ENCODE measurements around the gene ZNF565. TPM values are rescaled to one million over a fixed set of nuclear protein-coding genes. Genes with fewer than 3 reads are reported as not detected.
"Not testable (repeated sequence)": the region's sequence is repeated elsewhere in the genome, so short reads cannot be mapped to it uniquely, and the experiment has no call there.

The ZNF565 gene
- polyA plus RNA-seq, 1 experiment, result 3.4 TPM

DNA sequence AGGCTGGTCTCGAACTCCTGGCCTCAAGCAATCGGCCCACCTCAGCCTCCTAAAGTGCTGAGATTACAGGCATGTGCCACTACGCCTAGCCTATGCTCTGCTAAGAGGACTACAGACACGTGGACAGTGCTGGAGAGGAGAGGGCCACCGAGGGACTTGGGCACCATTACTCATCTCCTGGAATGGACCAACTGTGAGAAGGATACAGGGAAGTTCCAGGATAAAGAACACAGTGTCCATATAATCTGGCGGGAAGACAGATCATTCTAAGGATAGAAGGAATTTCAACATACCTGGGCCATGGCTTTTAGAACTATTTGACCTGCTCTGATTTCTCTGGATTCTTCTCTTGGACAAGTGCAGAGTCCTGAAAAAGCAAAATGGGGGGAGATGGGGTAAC lies 12.8 kb downstream of the ZNF565 start:
- DNase-seq (ENCODE audit: low read depth, low spot score), result no peak
- ChIA-PET POLR2A (no interaction called here), CTCF (no interaction called here)
- H3K27me3 ChIP-seq (ENCODE audit: control insufficient read depth, insufficient read depth, low read length), result no peaks in the 10 kb centered on the region
- no peak overlapping the region for H3K27ac ChIP-seq (ENCODE audit: low read depth, low read length)
- TF ChIP-seq, protein P1, sequence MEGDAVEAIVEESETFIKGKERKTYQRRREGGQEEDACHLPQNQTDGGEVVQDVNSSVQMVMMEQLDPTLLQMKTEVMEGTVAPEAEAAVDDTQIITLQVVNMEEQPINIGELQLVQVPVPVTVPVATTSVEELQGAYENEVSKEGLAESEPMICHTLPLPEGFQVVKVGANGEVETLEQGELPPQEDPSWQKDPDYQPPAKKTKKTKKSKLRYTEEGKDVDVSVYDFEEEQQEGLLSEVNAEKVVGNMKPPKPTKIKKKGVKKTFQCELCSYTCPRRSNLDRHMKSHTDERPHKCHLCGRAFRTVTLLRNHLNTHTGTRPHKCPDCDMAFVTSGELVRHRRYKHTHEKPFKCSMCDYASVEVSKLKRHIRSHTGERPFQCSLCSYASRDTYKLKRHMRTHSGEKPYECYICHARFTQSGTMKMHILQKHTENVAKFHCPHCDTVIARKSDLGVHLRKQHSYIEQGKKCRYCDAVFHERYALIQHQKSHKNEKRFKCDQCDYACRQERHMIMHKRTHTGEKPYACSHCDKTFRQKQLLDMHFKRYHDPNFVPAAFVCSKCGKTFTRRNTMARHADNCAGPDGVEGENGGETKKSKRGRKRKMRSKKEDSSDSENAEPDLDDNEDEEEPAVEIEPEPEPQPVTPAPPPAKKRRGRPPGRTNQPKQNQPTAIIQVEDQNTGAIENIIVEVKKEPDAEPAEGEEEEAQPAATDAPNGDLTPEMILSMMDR (IDR thresholded peaks at IDR 0.05; ENCODE audit: low read depth, low read length), result no peak
- no peak overlapping the region for H3K4me3 ChIP-seq (ENCODE audit: low read depth, low read length)
- no peaks in the 10 kb centered on the region for H3K9me3 ChIP-seq (ENCODE audit: control insufficient read depth, insufficient read depth, low read length)

DNA sequence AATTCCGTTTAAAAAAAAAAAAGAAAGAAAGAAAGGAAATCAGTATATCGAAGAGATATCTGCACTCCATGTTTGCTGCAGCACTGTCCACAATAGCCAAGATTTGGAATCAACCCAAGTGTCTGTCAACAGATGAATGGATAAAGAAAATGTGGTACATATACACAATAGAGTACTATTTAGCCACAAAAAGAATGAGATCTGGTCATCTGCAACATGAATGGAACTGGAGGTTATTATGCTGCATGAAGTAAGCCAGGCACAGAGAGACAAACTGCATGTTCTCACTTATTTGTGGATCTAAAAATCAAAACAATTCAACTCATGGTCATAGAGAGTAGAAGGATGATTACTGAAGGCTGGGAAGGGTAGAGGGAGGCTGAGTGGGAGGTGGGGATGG lies 16.3 kb downstream of the ZNF565 start:
- no peak overlapping the region for H3K27ac ChIP-seq (ENCODE audit: low read depth, low read length)
- no peak overlapping the region for H3K4me3 ChIP-seq (ENCODE audit: low read depth, low read length)
- H3K9me3 ChIP-seq (ENCODE audit: control insufficient read depth, insufficient read depth, low read length), result no peaks in the 10 kb centered on the region
- POLR2A ChIA-PET, result no interaction called here
- TF ChIP-seq, protein P1 (IDR thresholded peaks at IDR 0.05; ENCODE audit: low read depth, low read length), result no peak
- CTCF ChIA-PET, result no interaction called here
- no peaks in the 10 kb centered on the region for H3K27me3 ChIP-seq (ENCODE audit: control insufficient read depth, insufficient read depth, low read length)
- DNase-seq (ENCODE audit: low read depth, low spot score), result no peak

DNA sequence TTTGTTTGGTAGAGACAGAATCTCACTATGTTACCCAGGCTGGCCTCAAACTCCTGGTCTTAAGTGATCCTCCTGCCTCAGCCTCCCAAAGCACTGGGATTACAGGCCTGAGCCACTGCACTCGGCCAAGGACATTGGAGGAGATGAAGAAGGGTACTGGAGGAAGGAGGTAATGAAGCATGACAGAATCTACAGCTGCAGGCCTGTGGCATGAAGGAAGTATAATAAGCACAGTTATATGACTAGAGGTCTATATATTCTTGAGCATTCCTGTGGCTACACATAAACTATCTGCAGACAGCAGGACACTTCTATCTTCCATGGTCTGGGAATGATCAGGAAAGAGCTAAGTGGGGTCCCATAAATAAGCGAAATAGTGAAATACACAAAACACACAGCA lies 18.2 kb downstream of the ZNF565 start:
- TF ChIP-seq, protein P1 (IDR thresholded peaks at IDR 0.05; ENCODE audit: low read depth, low read length), result no peak
- POLR2A ChIA-PET, result no interaction called here
- no peak for DNase-seq (ENCODE audit: low read depth, low spot score)
- Histone ChIP-seq H3K27ac (ENCODE audit: low read depth, low read length) (no peak overlapping the region), H3K27me3 (ENCODE audit: control insufficient read depth, insufficient read depth, low read length) (no peaks in the 10 kb centered on the region), H3K9me3 (ENCODE audit: control insufficient read depth, insufficient read depth, low read length) (no peaks in the 10 kb centered on the region), H3K4me3 (ENCODE audit: low read depth, low read length) (no peak overlapping the region)
- CTCF ChIA-PET, result no interaction called here

DNA sequence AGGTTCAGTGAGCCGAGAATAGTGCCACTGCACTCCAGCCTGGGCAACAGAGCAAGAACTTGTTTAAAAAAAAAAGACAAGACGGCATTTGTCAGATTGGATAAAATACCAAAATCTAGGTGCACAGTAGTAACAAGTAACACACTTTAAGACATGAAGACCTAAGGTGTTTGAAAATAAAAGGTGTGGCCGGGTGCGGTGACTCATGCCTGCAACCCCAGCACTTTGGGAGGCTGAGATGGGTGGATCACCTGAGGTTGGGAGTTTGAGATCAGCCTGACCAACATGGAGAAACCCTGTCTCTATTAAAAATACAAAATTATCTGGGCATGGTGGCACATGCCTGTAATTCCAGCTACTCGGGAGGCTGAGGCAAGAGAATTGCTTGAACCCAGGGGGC lies 27.7 kb downstream of the ZNF565 start:
- not testable (repeated sequence) for H3K27ac ChIP-seq (ENCODE audit: low read depth, low read length); H3K27me3 ChIP-seq (ENCODE audit: control insufficient read depth, insufficient read depth, low read length); H3K9me3 ChIP-seq (ENCODE audit: control insufficient read depth, insufficient read depth, low read length); H3K4me3 ChIP-seq (ENCODE audit: low read depth, low read length); DNase-seq (ENCODE audit: low read depth, low spot score)
- CTCF ChIA-PET, result interaction anchor here (0.8 kb wide), 1 partner anchor 17 kb away, joined by 3 read pairs; no protein-coding TSS in a partner anchor
- POLR2A ChIA-PET, result interaction anchor here (0.7 kb wide), 1 partner anchor 55 kb away, joined by 6 read pairs; no protein-coding TSS in a partner anchor

DNA sequence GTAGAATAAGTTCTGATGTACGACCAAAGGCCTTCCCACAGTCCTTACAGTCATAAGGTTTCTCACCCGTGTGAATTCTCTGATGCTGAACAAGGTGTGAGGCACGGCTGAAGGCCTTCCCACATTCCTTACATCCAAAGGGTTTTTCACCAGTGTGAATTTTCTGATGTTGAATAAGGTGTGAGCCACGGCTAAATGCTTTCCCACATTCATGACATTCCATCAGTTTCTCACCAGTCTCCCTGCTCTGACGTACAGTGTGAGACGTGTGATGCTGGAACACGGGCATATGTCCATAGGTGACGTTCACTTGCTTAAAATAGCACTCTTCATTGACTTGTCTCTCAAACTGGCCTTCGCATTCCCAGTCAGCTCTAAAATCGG lies 31.2 kb downstream of the ZNF565 start:
- Histone ChIP-seq H3K27me3 (ENCODE audit: control insufficient read depth, insufficient read depth, low read length) (no peaks in the 10 kb centered on the region), H3K9me3 (ENCODE audit: control insufficient read depth, insufficient read depth, low read length) (peaks cover 9% of the 10 kb centered on the region; the same call in 1 of the 2 replicates), H3K4me3 (ENCODE audit: low read depth, low read length) (no peak overlapping the region), H3K27ac (ENCODE audit: low read depth, low read length) (no peak overlapping the region)
- no peak for DNase-seq (ENCODE audit: low read depth, low spot score)
- POLR2A ChIA-PET, result no interaction called here
- TF ChIP-seq, protein P1 (IDR thresholded peaks at IDR 0.05; ENCODE audit: low read depth, low read length), result no peak
- CTCF ChIA-PET, result no interaction called here

All from AG04450 (cell line).